Measurements from ENCODE around the gene CFAP107. TPM values are rescaled to one million over a fixed set of nuclear protein-coding genes. Genes with fewer than 3 reads are reported as not detected.

CFAP107 gene
- total and polyA plus RNA-seq, 2 donors from 2014 or later: not detected

GRCh38 chr1:12775443-12775842 lies 29.4 kb downstream of the CFAP107 start:
- intact Hi-C loops (cut with DNase I): no loop called here
- FAIRE-seq: no peak
- Histone ChIP-seq H3K9me3 (ENCODE audit: control insufficient read depth in 2 of 3, insufficient read depth in 1 of 3, low read length in 3 of 3) (no peaks in the 10 kb centered on the region), H3K36me3 (ENCODE audit: control insufficient read depth in 2 of 3, insufficient read depth in 3 of 3, low read length in 3 of 3) (no peaks in the 10 kb centered on the region), H3K27ac (ENCODE audit: low read depth in 2 of 2, low read length in 2 of 2) (no peak overlapping the region), H3K4me1 (ENCODE audit: control insufficient read depth in 2 of 3, insufficient read depth in 2 of 3, low read depth in 1 of 3, low read length in 3 of 3) (no peaks in the 10 kb centered on the region), H3K9ac (ENCODE audit: low read length in 3 of 3) (no peak overlapping the region), H3K27me3 (ENCODE audit: control insufficient read depth, insufficient read depth, low read length) (no peaks in the 10 kb centered on the region), H3K4me3 (ENCODE audit: low read length in 3 of 3) (no peak overlapping the region)
- no peak for TF ChIP-seq CTCF (IDR thresholded peaks at IDR 0.05; ENCODE audit: borderline replicate concordance, extremely low read depth, insufficient read depth)
- no peak for DNase-seq

- no peaks in the 10 kb centered on the region for H3K4me1 ChIP-seq (ENCODE audit: control insufficient read depth in 2 of 3, insufficient read depth in 2 of 3, low read depth in 1 of 3, low read length in 3 of 3)
- intact Hi-C loops (cut with DNase I): no loop called here
- no peaks in the 10 kb centered on the region for H3K36me3 ChIP-seq (ENCODE audit: control insufficient read depth in 2 of 3, insufficient read depth in 3 of 3, low read length in 3 of 3)
- DNase-seq (no peak), FAIRE-seq (no peak)
- no peaks in the 10 kb centered on the region for H3K27me3 ChIP-seq (ENCODE audit: control insufficient read depth, insufficient read depth, low read length)
- no peak for TF ChIP-seq CTCF (IDR thresholded peaks at IDR 0.05; ENCODE audit: borderline replicate concordance, extremely low read depth, insufficient read depth)
- H3K27ac ChIP-seq (ENCODE audit: low read depth in 2 of 2, low read length in 2 of 2): no peak overlapping the region
- no peaks in the 10 kb centered on the region for H3K9me3 ChIP-seq (ENCODE audit: control insufficient read depth in 2 of 3, insufficient read depth in 1 of 3, low read length in 3 of 3)
- H3K4me3 ChIP-seq (ENCODE audit: low read length in 3 of 3): no peak overlapping the region
- H3K9ac ChIP-seq (ENCODE audit: low read length in 3 of 3): no peak overlapping the region
These were observed 31.0 kb downstream of the CFAP107 start for GRCh38 chr1:12776801-12777557.

- no peak overlapping the region for H3K4me3 ChIP-seq (ENCODE audit: low read length in 3 of 3)
- no peaks in the 10 kb centered on the region for H3K9me3 ChIP-seq (ENCODE audit: control insufficient read depth in 2 of 3, insufficient read depth in 1 of 3, low read length in 3 of 3)
- no peak for FAIRE-seq
- H3K27me3 ChIP-seq (ENCODE audit: control insufficient read depth, insufficient read depth, low read length): no peaks in the 10 kb centered on the region
- H3K4me1 ChIP-seq (ENCODE audit: control insufficient read depth in 2 of 3, insufficient read depth in 2 of 3, low read depth in 1 of 3, low read length in 3 of 3): no peaks in the 10 kb centered on the region
- DNase-seq: no peak
- no peak overlapping the region for H3K27ac ChIP-seq (ENCODE audit: low read depth in 2 of 2, low read length in 2 of 2)
- intact Hi-C loops (cut with DNase I): no loop called here
- H3K9ac ChIP-seq (ENCODE audit: low read length in 3 of 3): no peak overlapping the region
- H3K36me3 ChIP-seq (ENCODE audit: control insufficient read depth in 2 of 3, insufficient read depth in 3 of 3, low read length in 3 of 3): no peaks in the 10 kb centered on the region
- no peak for TF ChIP-seq CTCF (IDR thresholded peaks at IDR 0.05; ENCODE audit: borderline replicate concordance, extremely low read depth, insufficient read depth)
These were observed 32.1 kb downstream of the CFAP107 start for GRCh38 chr1:12778061-12778460.

All from kidney (tissue), 14 donors.